ENCODE data around the gene TAF1C. TPM values are rescaled to one million over a fixed set of nuclear protein-coding genes. Genes with fewer than 3 reads are reported as not detected.

The TAF1C gene
- total and polyA plus RNA-seq, 9 of the 15 experiments (the other 6 are each of a cell fraction or from before 2014, with no cell fraction given) = 1.5 to 74.8 (median 21.0) TPM

DNA sequence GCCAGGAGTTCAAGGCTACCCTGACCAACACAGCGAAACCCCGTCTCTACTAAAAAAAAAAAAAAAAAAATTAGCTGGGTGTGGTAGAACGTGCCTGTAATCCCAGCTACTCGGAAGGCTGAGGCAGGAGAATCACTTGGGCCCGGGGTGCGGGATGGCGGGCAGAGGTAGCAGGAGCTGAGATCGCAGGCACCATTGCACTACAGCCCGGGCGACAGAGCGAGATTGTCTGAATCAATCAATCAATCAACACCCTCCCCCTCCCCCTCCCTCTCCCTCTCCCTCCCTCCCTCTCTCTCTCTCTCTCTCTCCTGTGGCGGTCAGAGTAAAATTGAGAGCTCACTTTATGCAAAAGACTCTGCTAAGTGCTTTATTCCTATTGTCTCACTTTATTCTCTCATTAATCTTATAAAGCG, 43.1 kb downstream of the TAF1C start (continued):
- TF ChIP-seq, protein P1, sequence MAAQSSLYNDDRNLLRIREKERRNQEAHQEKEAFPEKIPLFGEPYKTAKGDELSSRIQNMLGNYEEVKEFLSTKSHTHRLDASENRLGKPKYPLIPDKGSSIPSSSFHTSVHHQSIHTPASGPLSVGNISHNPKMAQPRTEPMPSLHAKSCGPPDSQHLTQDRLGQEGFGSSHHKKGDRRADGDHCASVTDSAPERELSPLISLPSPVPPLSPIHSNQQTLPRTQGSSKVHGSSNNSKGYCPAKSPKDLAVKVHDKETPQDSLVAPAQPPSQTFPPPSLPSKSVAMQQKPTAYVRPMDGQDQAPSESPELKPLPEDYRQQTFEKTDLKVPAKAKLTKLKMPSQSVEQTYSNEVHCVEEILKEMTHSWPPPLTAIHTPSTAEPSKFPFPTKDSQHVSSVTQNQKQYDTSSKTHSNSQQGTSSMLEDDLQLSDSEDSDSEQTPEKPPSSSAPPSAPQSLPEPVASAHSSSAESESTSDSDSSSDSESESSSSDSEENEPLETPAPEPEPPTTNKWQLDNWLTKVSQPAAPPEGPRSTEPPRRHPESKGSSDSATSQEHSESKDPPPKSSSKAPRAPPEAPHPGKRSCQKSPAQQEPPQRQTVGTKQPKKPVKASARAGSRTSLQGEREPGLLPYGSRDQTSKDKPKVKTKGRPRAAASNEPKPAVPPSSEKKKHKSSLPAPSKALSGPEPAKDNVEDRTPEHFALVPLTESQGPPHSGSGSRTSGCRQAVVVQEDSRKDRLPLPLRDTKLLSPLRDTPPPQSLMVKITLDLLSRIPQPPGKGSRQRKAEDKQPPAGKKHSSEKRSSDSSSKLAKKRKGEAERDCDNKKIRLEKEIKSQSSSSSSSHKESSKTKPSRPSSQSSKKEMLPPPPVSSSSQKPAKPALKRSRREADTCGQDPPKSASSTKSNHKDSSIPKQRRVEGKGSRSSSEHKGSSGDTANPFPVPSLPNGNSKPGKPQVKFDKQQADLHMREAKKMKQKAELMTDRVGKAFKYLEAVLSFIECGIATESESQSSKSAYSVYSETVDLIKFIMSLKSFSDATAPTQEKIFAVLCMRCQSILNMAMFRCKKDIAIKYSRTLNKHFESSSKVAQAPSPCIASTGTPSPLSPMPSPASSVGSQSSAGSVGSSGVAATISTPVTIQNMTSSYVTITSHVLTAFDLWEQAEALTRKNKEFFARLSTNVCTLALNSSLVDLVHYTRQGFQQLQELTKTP (IDR thresholded peaks at IDR 0.05; ENCODE audit: low read depth in 1 of 2, partially characterized antibody in 2 of 2) = peak in 1 of 2 experiments; percentile 98
- TF ChIP-seq, protein P2, sequence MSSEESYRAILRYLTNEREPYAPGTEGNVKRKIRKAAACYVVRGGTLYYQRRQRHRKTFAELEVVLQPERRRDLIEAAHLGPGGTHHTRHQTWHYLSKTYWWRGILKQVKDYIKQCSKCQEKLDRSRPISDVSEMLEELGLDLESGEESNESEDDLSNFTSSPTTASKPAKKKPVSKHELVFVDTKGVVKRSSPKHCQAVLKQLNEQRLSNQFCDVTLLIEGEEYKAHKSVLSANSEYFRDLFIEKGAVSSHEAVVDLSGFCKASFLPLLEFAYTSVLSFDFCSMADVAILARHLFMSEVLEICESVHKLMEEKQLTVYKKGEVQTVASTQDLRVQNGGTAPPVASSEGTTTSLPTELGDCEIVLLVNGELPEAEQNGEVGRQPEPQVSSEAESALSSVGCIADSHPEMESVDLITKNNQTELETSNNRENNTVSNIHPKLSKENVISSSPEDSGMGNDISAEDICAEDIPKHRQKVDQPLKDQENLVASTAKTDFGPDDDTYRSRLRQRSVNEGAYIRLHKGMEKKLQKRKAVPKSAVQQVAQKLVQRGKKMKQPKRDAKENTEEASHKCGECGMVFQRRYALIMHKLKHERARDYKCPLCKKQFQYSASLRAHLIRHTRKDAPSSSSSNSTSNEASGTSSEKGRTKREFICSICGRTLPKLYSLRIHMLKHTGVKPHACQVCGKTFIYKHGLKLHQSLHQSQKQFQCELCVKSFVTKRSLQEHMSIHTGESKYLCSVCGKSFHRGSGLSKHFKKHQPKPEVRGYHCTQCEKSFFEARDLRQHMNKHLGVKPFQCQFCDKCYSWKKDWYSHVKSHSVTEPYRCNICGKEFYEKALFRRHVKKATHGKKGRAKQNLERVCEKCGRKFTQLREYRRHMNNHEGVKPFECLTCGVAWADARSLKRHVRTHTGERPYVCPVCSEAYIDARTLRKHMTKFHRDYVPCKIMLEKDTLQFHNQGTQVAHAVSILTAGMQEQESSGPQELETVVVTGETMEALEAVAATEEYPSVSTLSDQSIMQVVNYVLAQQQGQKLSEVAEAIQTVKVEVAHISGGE (CRISPR knock-in tag; IDR thresholded peaks at IDR 0.05) = no peak
- 0 out of 2 replicates have a peak, but pooled peaks have one; percentile 51 for TF ChIP-seq MBD1 (CRISPR knock-in tag; IDR thresholded peaks at IDR 0.05)
- TF ChIP-seq, protein P3, sequence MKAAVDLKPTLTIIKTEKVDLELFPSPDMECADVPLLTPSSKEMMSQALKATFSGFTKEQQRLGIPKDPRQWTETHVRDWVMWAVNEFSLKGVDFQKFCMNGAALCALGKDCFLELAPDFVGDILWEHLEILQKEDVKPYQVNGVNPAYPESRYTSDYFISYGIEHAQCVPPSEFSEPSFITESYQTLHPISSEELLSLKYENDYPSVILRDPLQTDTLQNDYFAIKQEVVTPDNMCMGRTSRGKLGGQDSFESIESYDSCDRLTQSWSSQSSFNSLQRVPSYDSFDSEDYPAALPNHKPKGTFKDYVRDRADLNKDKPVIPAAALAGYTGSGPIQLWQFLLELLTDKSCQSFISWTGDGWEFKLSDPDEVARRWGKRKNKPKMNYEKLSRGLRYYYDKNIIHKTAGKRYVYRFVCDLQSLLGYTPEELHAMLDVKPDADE (conservative IDR thresholded peaks at IDR 0.05; ENCODE audit: control insufficient read depth, low read depth, low read length) = no peak
- no peak for TF ChIP-seq PREB (CRISPR knock-in tag; IDR thresholded peaks at IDR 0.05)
- TF ChIP-seq ZNF175 (CRISPR knock-in tag; IDR thresholded peaks at IDR 0.05; ENCODE audit: low read depth) = no peak
